GM23338 (cell line): Measurements from ENCODE around the gene SOX2. TPM values are rescaled to one million over a fixed set of nuclear protein-coding genes. Genes with fewer than 3 reads are reported as not detected.

Experiments used
- ATAC-seq: fragments of 200-7000 bp; cut with Tn5 transposase; 3 replicates; pipeline ENCODE4 v1.9.1; 2020
- DNase-seq: peaks from one replicate; pipeline ENCODE4 v3.0.0-alpha.2; 2015; ENCODE audit warnings: low spot score
- H2AFZ ChIP-seq: fragments of 200-600 bp; sonication (generic); 2 replicates; pipeline ENCODE4 v1.8.0; 2016; ENCODE audit warnings: antibody characterized with exemption, mild to moderate bottlenecking, moderate library complexity
- H3F3A ChIP-seq: fragments of 200-600 bp; sonication (generic); replicated peaks from 2 replicates; pipeline ENCODE4 v1.8.0; 2017; ENCODE audit warnings: antibody characterized with exemption, mixed run types, low read depth
- H3K27ac ChIP-seq: fragments of 200-600 bp; sonication (generic); 2 replicates; pipeline ENCODE4 v1.6.1; 2016; ENCODE audit warnings: low read depth
- H3K27me3 ChIP-seq: fragments of 200-600 bp; sonication (generic); 2 replicates; pipeline ENCODE4 v1.8.0; 2016; ENCODE audit warnings: mild to moderate bottlenecking, mixed run types, moderate library complexity; ENCODE audit not compliant: insufficient read depth
- H3K36me3 ChIP-seq: fragments of 200-600 bp; sonication (generic); 2 replicates; pipeline ENCODE4 v1.8.0; 2016; ENCODE audit warnings: mild to moderate bottlenecking; ENCODE audit not compliant: insufficient read depth
- H3K4me1 ChIP-seq: fragments of 200-600 bp; sonication (generic); 2 replicates; pipeline ENCODE4 v1.8.0; 2016; ENCODE audit warnings: mild to moderate bottlenecking, moderate library complexity; ENCODE audit not compliant: insufficient read depth
- H3K4me2 ChIP-seq: fragments of 200-600 bp; sonication (generic); 2 replicates; pipeline ENCODE4 v1.7.1; 2017; ENCODE audit warnings: mixed run types
- H3K4me3 ChIP-seq: fragments of 200-600 bp; sonication (generic); 2 replicates; pipeline ENCODE4 v1.6.1; 2016; ENCODE audit warnings: mixed run types
- H3K79me2 ChIP-seq: fragments of 200-600 bp; sonication (generic); replicated peaks from 2 replicates; pipeline ENCODE4 v1.8.0; 2017; ENCODE audit warnings: mild to moderate bottlenecking; ENCODE audit not compliant: insufficient read depth
- H3K9me2 ChIP-seq: fragments of 200-600 bp; sonication (generic); 2 replicates; pipeline ENCODE4 v1.8.0; 2017; ENCODE audit not compliant: insufficient read depth
- H4K20me1 ChIP-seq: fragments of 200-600 bp; sonication (generic); replicated peaks from 2 replicates; pipeline ENCODE4 v1.8.0; 2017; ENCODE audit warnings: mild to moderate bottlenecking; ENCODE audit not compliant: insufficient read depth
- H3K27ac Mint-ChIP-seq: 2 replicates; pipeline ENCODE4 v1.8.0; 2020; ENCODE audit warnings: inconsistent platforms, mild to moderate bottlenecking, moderate library complexity, mixed read lengths
- H3K27me3 Mint-ChIP-seq: 3 replicates; pipeline ENCODE4 v1.8.0; 2022; ENCODE audit warnings: low read depth, mild to moderate bottlenecking, moderate library complexity, mixed read lengths, inconsistent platforms; ENCODE audit not compliant: insufficient read depth, poor library complexity
- H3K36me3 Mint-ChIP-seq: 3 replicates; pipeline ENCODE4 v1.8.0; 2021; ENCODE audit warnings: low read depth, mild to moderate bottlenecking, inconsistent platforms, moderate library complexity, mixed read lengths
- H3K4me1 Mint-ChIP-seq: 3 replicates; pipeline ENCODE4 v1.8.0; 2020; ENCODE audit warnings: mild to moderate bottlenecking, inconsistent platforms, mixed read lengths
- H3K4me3 Mint-ChIP-seq: 3 replicates; pipeline ENCODE4 v1.8.0; 2021; ENCODE audit warnings: moderate library complexity, mild to moderate bottlenecking, inconsistent platforms, mixed read lengths
- H3K9me3 Mint-ChIP-seq: 3 replicates; pipeline ENCODE4 v1.8.0; 2020; ENCODE audit warnings: moderate library complexity, mild to moderate bottlenecking, inconsistent platforms, mixed read lengths
- CREB1 ChIP-seq: fragments of 250-450 bp; sonication (Bioruptor Pico); IDR thresholded peaks from 2 replicates; pipeline ENCODE4 v1.5.0; 2020; ENCODE audit warnings: low read depth, mild to moderate bottlenecking, moderate library complexity
- CTCF ChIP-seq, 2 experiments: fragments of 200-600 bp in 1 of 2; sonication (generic) in 1 of 2; conservative IDR thresholded peaks; 2 replicates each; pipeline versions ENCODE4 v1.5.1 to v1.6.1; 2016 to 2017; ENCODE audit warnings: antibody characterized with exemption in 2 of 2, low read depth in 2 of 2, mild to moderate bottlenecking in 2 of 2, moderate library complexity in 1 of 2
- ETS1 ChIP-seq: IDR thresholded peaks from 2 replicates; pipeline ENCODE4 v1.6.1; 2016; ENCODE audit warnings: antibody characterized with exemption
- EZH2 ChIP-seq: fragments of 200-600 bp; sonication (generic); IDR thresholded peaks from one replicate; pipeline ENCODE4 v1.8.0; 2017; ENCODE audit warnings: antibody characterized with exemption, mild to moderate bottlenecking, low read depth; ENCODE audit not compliant: unreplicated experiment
- EZH2phosphoT487 ChIP-seq: fragments of 200-600 bp; sonication (generic); IDR thresholded peaks from one replicate; pipeline ENCODE4 v1.8.1; 2018; ENCODE audit warnings: antibody characterized with exemption; ENCODE audit not compliant: unreplicated experiment
- JUNB ChIP-seq: IDR thresholded peaks from one replicate; pipeline ENCODE4 v1.6.1; 2016; ENCODE audit warnings: antibody characterized with exemption; ENCODE audit not compliant: unreplicated experiment
- NANOG ChIP-seq: IDR thresholded peaks from 2 replicates; pipeline ENCODE4 v1.6.1; 2016; ENCODE audit warnings: antibody characterized with exemption, borderline replicate concordance
- POLR2AphosphoS5 ChIP-seq: IDR thresholded peaks from 2 replicates; pipeline ENCODE4 v1.6.1; 2016; ENCODE audit warnings: antibody characterized with exemption, low read depth
- REST ChIP-seq: IDR thresholded peaks from one replicate; pipeline ENCODE4 v1.6.1; 2018; ENCODE audit warnings: antibody characterized with exemption; ENCODE audit not compliant: unreplicated experiment
- STAT1 ChIP-seq: IDR thresholded peaks from one replicate; pipeline ENCODE4 v1.6.1; 2016; ENCODE audit warnings: antibody characterized with exemption; ENCODE audit not compliant: unreplicated experiment
- ZNF114 ChIP-seq: fragments of 250-450 bp; sonication (Bioruptor Pico); IDR thresholded peaks from 2 replicates; pipeline ENCODE4 v1.5.0; 2020; ENCODE audit warnings: mild to moderate bottlenecking, moderate library complexity
- ZNF331 ChIP-seq: fragments of 250-450 bp; sonication (Bioruptor Pico); IDR thresholded peaks from 2 replicates; pipeline ENCODE4 v1.5.0; 2020; ENCODE audit warnings: low read depth, mild to moderate bottlenecking, moderate library complexity
- ZNF462 ChIP-seq: fragments of 250-450 bp; sonication (Bioruptor Pico); IDR thresholded peaks from 2 replicates; pipeline ENCODE4 v1.5.0; 2020; ENCODE audit warnings: mild to moderate bottlenecking, moderate library complexity
- polyA plus RNA-seq: library from polyadenylated mRNA; unstranded; fragments of >200 nt; fragmentation: Nextera tagmentation; extraction: Ambion mirVana; gene quantifications from 2 replicates; pipeline ENCODE4 v1.2.1, GENCODE V29; 2016
- total RNA-seq: library from RNA; depleted of rRNA; stranded (reverse); fragments of >200 nt; shearing (Covaris generic); gene quantifications from 2 replicates; pipeline ENCODE4 v1.2.3, GENCODE V29; 2014

Gene SOX2
- total and polyA plus RNA-seq, 2 experiments from 2014 or later: 105 to 228 TPM

- Histone ChIP-seq H3F3A (no peaks in the 10 kb centered on the region), H3K4me3 (no peak overlapping the region), H3K4me1 (peaks cover 25% of the 10 kb centered on the region), H3K36me3 (no peaks in the 10 kb centered on the region), H2AFZ (no peak overlapping the region), H4K20me1 (no peaks in the 10 kb centered on the region), H3K27ac (no peak overlapping the region), H3K79me2 (no peaks in the 10 kb centered on the region), H3K27me3 (peaks cover 6% of the 10 kb centered on the region), H3K9me2 (no peaks in the 10 kb centered on the region), H3K4me2 (no peak overlapping the region)
- Mint-ChIP-seq H3K27ac (no peak overlapping the region), H3K4me1 (peaks cover 36% of the 10 kb centered on the region), H3K27me3 (no peaks in the 10 kb centered on the region), H3K36me3 (no peaks in the 10 kb centered on the region), H3K4me3 (no peak overlapping the region), H3K9me3 (no peaks in the 10 kb centered on the region)
- DNase-seq (no peak), ATAC-seq (no peak)
- no peak for TF ChIP-seq ZNF331 (CRISPR knock-in tag)
- no peak for TF ChIP-seq ZNF114 (CRISPR knock-in tag)
- no peak for TF ChIP-seq ZNF462 (CRISPR knock-in tag)
- no peak for TF ChIP-seq EZH2phosphoT487
- no peak for TF ChIP-seq STAT1
- no peak for TF ChIP-seq CREB1 (CRISPR knock-in tag)
- TF ChIP-seq NANOG: no peak
- no peak for TF ChIP-seq ETS1
- TF ChIP-seq POLR2AphosphoS5: no peak
- no peak for TF ChIP-seq JUNB
- no peak for TF ChIP-seq CTCF (conservative IDR thresholded peaks at IDR 0.05; ENCODE audit: low read depth in 2 of 2)
- no peak for TF ChIP-seq EZH2
- no peak for TF ChIP-seq REST
Measured at GRCh38 chr3:181689546-181689945, 22.2 kb upstream of the SOX2 start.
